Measurements from ENCODE around the gene NCEH1. TPM values are rescaled to one million over a fixed set of nuclear protein-coding genes. Genes with fewer than 3 reads are reported as not detected.

Gene NCEH1
- total RNA-seq, 1 experiment from 2014 or later, result 73.0 TPM

DNA sequence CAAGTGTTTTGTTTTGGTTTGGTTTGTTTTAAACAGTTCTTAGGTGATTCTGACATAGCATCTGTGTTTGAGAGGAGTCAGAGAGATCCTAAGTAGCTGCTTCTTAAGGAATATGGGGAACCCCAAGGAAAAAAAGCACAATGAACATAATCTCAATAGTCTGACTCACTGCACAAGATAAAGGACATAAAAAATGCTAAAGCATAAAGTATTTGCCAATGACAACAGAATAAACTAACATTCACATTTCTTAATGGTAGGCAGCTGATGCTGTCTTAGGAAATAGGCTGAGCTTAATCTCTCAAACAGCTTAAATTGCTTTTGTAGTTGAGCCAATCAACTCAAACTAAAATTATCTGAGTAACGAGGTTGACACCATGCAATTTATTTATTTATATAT, 2.9 kb downstream of the NCEH1 start:
- H3K4me1 ChIP-seq (ENCODE audit: control insufficient read depth, insufficient read depth, low read length), result peaks cover 45% of the 10 kb centered on the region
- TF ChIP-seq, protein P1, sequence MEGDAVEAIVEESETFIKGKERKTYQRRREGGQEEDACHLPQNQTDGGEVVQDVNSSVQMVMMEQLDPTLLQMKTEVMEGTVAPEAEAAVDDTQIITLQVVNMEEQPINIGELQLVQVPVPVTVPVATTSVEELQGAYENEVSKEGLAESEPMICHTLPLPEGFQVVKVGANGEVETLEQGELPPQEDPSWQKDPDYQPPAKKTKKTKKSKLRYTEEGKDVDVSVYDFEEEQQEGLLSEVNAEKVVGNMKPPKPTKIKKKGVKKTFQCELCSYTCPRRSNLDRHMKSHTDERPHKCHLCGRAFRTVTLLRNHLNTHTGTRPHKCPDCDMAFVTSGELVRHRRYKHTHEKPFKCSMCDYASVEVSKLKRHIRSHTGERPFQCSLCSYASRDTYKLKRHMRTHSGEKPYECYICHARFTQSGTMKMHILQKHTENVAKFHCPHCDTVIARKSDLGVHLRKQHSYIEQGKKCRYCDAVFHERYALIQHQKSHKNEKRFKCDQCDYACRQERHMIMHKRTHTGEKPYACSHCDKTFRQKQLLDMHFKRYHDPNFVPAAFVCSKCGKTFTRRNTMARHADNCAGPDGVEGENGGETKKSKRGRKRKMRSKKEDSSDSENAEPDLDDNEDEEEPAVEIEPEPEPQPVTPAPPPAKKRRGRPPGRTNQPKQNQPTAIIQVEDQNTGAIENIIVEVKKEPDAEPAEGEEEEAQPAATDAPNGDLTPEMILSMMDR (IDR thresholded peaks at IDR 0.05), result no peak
- TF ChIP-seq SIN3A (IDR thresholded peaks at IDR 0.05; ENCODE audit: borderline replicate concordance, insufficient read depth, low read depth, low read length) (no peak), POLR2AphosphoS5 (IDR thresholded peaks at IDR 0.05; ENCODE audit: low read depth, low read length) (no peak), TCF7L2 (IDR thresholded peaks at IDR 0.05; ENCODE audit: low read depth, low read length) (no peak)
- TF ChIP-seq, protein P2, sequence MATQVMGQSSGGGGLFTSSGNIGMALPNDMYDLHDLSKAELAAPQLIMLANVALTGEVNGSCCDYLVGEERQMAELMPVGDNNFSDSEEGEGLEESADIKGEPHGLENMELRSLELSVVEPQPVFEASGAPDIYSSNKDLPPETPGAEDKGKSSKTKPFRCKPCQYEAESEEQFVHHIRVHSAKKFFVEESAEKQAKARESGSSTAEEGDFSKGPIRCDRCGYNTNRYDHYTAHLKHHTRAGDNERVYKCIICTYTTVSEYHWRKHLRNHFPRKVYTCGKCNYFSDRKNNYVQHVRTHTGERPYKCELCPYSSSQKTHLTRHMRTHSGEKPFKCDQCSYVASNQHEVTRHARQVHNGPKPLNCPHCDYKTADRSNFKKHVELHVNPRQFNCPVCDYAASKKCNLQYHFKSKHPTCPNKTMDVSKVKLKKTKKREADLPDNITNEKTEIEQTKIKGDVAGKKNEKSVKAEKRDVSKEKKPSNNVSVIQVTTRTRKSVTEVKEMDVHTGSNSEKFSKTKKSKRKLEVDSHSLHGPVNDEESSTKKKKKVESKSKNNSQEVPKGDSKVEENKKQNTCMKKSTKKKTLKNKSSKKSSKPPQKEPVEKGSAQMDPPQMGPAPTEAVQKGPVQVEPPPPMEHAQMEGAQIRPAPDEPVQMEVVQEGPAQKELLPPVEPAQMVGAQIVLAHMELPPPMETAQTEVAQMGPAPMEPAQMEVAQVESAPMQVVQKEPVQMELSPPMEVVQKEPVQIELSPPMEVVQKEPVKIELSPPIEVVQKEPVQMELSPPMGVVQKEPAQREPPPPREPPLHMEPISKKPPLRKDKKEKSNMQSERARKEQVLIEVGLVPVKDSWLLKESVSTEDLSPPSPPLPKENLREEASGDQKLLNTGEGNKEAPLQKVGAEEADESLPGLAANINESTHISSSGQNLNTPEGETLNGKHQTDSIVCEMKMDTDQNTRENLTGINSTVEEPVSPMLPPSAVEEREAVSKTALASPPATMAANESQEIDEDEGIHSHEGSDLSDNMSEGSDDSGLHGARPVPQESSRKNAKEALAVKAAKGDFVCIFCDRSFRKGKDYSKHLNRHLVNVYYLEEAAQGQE (IDR thresholded peaks at IDR 0.05; ENCODE audit: insufficient read depth in 1 of 2, low read depth in 2 of 2, low read length in 1 of 2), result no peak
- 0 out of 2 replicates have a peak, but pooled peaks cover 5% of the 10 kb centered on the region for H3K36me3 ChIP-seq (ENCODE audit: control insufficient read depth, insufficient read depth, low read length)
- H3K27me3 ChIP-seq (ENCODE audit: control insufficient read depth, insufficient read depth, low read length), result no peaks in the 10 kb centered on the region
- in situ Hi-C loops (cut with HindIII; ENCODE audit: low pct_unique_long_range_greater_than_20kb, low sequenced_read_pairs) (no loop called here), intact Hi-C loops (cut with micrococcal nuclease; ENCODE audit: unreplicated experiment) (no loop called here)
- no peak for DNase-seq (ENCODE audit: low read depth, low spot score)
- peak overlapping the region; percentile 81 to 94 for H3K4me3 ChIP-seq (ENCODE audit: low read depth in 2 of 2, low read length in 2 of 2)
- TSS peak; percentile 55 for BruUV-seq (replicated peaks)
- H3K27ac ChIP-seq (ENCODE audit: low read length), result peak overlapping the region; percentile 96
- H3K9me3 ChIP-seq (ENCODE audit: control insufficient read depth, insufficient read depth, low read depth, low read length), result no peaks in the 10 kb centered on the region
- CTCF ChIA-PET, result no interaction called here
- no peak for ATAC-seq
- POLR2A ChIA-PET, result interaction anchor here (0.6 to 1.6 kb wide), 3 partner anchors 28 to 169 kb away, joined by 4 to 9 read pairs (median 8); partner anchors contain the start of gene ECT2

DNA sequence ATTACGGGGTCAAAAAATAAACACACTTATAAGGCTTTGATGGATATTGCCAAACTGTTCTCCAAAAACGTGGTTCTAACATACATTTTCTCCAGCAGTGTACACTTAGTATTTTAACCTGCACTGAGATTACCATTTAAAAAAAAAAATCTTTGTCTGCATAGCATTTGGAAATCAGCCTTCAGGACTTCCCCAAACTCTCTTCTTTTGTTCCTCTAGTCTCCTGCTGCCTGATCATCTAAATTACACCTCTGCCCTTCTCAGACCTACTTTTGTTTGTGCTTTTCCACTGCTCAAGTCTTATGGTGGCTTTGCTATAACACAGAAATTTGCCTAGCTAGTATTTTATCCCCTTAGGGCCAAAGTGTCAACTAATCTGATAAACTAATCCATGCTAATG, 3.8 kb downstream of the NCEH1 start:
- no peak for ATAC-seq
- POLR2A ChIA-PET, result interaction anchor here (1.6 kb wide), 1 partner anchor 43 kb away, joined by 9 read pairs; the partner anchor contains the start of gene ECT2
- intact Hi-C loops (cut with micrococcal nuclease; ENCODE audit: unreplicated experiment), result no loop called here
- Histone ChIP-seq H3K27ac (ENCODE audit: low read length) (peak overlapping the region; percentile 96), H3K4me3 (ENCODE audit: low read depth in 2 of 2, low read length in 2 of 2) (peak overlapping the region; percentile 81 to 94), H3K9me3 (ENCODE audit: control insufficient read depth, insufficient read depth, low read depth, low read length) (no peaks in the 10 kb centered on the region), H3K36me3 (ENCODE audit: control insufficient read depth, insufficient read depth, low read length) (0 out of 2 replicates have a peak, but pooled peaks cover 5% of the 10 kb centered on the region), H3K4me1 (ENCODE audit: control insufficient read depth, insufficient read depth, low read length) (peaks cover 49% of the 10 kb centered on the region), H3K27me3 (ENCODE audit: control insufficient read depth, insufficient read depth, low read length) (no peaks in the 10 kb centered on the region)
- CTCF ChIA-PET, result no interaction called here
- in situ Hi-C loops (cut with HindIII; ENCODE audit: low pct_unique_long_range_greater_than_20kb, low sequenced_read_pairs), result no loop called here
- no peak for TF ChIP-seq POLR2AphosphoS5 (IDR thresholded peaks at IDR 0.05; ENCODE audit: low read depth, low read length)
- no peak for TF ChIP-seq SIN3A (IDR thresholded peaks at IDR 0.05; ENCODE audit: borderline replicate concordance, insufficient read depth, low read depth, low read length)
- TF ChIP-seq, protein P2 (IDR thresholded peaks at IDR 0.05; ENCODE audit: insufficient read depth in 1 of 2, low read depth in 2 of 2, low read length in 1 of 2), result no peak
- TF ChIP-seq, protein P1 (IDR thresholded peaks at IDR 0.05), result no peak
- TF ChIP-seq TCF7L2 (IDR thresholded peaks at IDR 0.05; ENCODE audit: low read depth, low read length), result no peak
- DNase-seq (ENCODE audit: low read depth, low spot score), result no peak
- BruUV-seq (replicated peaks), result no TSS peak
